HG03045 (cell line): Measurements from ENCODE around the gene PFKFB3.
A peak's percentile ranks its signal among the peaks of the same experiment; 100 is the strongest.

ENCODE experiments used
- ATAC-seq: cut with Tn5 transposase; IDR thresholded peaks from one replicate; pipeline ENCODE4 v1.9.1; 2021; ENCODE audit warnings: mild to moderate bottlenecking, moderate library complexity; ENCODE audit not compliant: unreplicated experiment

Gene PFKFB3

DNA sequence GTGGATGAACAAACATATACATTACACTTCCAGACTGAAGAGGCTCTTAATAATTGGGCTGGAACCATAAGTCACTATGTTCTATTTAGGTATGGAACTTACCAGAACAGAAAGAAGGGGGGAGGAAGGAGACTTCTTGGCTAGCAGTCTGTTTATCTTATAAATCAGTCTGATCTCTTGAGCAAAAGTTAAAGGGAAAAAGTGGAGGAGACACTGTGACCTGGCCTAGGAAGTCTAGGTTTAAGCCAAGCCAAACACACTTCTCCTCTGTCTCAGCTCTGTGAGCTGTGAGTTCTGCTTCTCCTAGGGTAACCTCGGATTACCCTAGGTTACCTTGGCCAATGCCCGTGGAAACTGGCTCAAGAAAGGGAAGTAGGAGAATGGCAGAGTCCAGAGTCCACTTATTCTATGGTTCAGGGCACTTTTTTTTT, 95.2 kb downstream of the PFKFB3 start:
- no peak for ATAC-seq

DNA sequence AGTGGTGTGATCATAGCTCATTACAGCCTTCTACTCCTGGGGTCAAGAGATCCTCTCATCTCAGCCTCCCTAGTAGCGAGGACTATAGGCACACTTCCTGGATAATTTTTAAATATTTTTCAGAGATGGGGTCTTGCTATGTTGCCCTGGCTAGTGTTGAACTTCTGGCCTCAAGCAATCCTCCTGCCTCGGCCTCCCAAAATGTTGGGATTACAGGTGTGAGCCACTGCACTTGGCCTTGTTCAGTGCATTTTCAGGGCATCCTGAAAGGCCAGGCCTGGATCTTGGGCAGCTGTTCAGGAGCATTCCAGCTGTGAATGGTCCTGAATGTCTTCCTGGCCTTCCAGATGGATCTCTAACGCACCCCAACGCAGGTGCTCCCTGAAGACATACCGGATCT, 95.7 kb downstream of the PFKFB3 start:
- ATAC-seq: no peak

DNA sequence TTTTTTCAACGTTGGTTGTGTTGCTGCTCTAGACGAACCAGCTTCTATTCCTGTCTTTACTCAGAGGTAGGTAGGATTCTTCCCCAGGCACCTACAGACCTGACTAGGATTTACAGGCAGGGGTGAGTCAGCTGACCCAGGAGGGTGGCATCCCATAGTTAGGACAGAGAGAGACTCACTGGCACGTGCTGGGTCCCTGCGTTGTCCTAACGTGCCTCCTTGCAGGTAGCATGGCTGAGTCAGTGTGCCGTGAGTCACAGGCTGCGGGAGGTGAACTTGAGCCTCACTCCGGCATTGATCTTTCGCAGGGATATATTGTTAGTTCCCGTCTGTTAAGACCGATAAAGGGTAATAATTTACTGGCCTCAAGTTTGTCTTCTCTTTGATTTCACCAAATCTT, 96.5 kb downstream of the PFKFB3 start:
- no peak for ATAC-seq

DNA sequence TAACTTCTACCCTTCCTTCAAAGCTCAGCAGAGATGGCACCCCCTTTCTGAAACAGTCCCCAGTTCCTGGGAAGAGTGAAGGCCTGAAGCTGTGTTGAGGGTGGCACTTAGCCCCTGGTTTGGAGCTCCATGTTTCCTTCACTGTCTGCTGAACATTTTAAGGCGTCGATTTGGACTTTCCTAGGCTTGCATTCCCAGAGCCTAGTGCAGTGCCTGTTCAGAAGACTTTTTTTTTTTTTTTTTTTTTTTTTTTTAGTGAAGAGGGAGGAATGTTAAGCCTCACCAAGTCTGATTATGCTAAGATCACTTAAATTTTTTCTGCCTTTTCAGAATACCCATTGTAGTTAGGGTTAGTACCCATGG, 97.0 kb downstream of the PFKFB3 start:
- no peak for ATAC-seq

DNA sequence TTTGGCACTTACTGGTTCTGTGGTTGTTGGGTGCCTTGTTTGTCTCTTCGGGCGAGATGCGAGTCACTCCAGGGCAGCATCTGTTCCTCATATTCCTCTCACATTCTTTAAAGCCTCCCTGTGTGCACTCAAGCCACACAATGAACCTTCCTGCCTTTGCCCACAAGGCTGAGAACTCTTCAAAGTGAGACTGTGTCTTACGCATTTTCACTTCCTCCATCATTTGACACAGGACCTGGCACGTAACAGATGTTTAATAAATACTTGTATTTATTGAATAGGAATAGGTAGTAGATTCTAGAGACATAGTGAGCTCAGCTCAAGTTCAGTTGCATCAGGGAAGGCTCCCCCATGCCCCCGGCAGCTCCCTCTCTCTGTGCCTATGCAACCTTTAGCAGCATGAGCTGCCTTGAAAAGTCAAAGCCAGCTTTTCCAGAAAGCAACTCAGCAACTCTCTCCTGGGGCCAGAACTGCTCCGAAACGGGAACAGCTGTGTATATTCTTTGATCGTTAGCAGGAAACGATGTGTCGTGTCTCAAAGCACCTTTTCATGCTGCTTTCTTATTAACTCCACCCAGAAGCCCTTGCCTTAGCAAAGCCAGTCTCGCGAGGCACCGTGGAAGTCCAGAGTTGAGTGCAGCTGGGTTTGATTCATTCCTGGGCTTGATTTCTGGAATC, 97.5 kb downstream of the PFKFB3 start:
- ATAC-seq: peak; percentile 80

DNA sequence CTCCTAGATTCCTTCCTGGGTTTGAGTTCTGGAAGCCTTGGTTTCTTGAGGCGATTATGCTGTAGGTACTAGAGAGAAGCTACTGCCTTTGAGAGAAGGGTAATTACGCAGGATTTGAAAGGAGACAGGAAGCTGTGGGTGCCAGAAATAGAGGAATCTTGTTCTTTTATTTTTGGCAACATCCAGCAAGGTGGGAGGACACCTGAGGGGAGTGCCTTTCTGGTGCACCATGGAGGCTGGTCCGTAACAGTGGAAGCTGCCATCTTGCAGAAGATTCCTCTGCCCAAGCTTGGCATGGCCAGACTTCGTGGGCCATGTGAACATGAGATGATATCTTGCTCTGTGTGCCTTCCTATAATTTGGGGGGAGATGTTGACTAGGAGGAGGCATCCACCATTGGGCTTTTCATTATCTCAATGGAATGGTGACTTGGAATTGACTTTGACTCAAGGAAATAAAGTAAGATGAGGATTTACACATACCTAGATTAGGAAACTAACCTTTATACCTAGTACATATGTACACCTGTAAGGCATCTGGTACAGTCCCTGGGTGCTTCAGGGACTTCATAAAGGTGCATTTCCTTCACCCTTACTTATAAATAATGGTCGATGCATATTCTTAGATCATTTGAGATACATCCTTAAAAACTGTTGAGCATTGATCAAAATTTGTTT, 98.2 kb downstream of the PFKFB3 start:
- no peak for ATAC-seq

DNA sequence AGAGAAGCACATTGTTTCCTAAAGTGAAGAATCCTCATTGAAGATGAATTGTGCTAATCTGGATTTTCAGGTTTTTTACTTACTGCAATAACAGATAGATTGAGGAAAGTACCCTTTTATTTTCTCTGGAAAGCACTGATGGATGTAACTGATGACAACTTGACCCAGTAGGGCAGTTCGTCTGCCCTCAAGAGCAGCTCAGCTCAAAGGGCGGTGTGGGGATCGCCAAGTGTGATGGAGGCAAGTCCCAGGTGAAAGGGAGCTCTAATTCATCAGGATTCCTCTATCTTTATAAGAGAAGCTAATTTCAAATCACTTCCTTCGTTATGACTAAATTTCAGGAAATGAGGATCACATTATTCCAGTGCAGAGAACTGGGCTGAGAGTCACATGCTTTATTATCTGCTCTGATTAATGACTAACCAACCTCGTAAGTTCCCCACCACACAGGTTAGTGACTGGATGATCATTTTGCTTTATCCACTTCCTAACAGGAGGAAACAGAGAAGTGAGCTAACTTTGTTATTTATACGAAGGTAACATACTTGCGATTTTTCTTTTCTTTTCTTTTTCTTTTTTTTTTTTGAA, 98.8 kb downstream of the PFKFB3 start:
- no peak for ATAC-seq
